A673 (cell line): ENCODE results near the gene CTIF. TPM values are rescaled to one million over a fixed set of nuclear protein-coding genes. Genes with fewer than 3 reads are reported as not detected.

ENCODE experiments used
- BruUV-seq: library from RNA; stranded (reverse); fragments of 400-500 nt; replicated peaks from 2 replicates; lab custom pipeline; 2021; lab: Mats Ljungman, UMichigan
- CTCF ChIA-PET: fragments of 300-600 bp; sonication (Branson Sonifier 250); formaldehyde crosslinking; loops from one replicate; lab custom pipeline; 2022; ENCODE audit warnings: antibody characterized with exemption; lab: Charles Lee
- POLR2A ChIA-PET: fragments of 300-600 bp; sonication (Branson Sonifier 250); formaldehyde crosslinking; loops from one replicate; lab custom pipeline; 2022; ENCODE audit warnings: antibody characterized with exemption; ENCODE audit not compliant: low non-redundant PET; lab: Charles Lee
- DNase-seq: peaks from one replicate; pipeline ENCODE4 v3.0.0-alpha.2; 2015; ENCODE audit warnings: low spot score
- H3K27ac ChIP-seq: fragments of 200-600 bp; sonication (generic); 2 replicates; pipeline ENCODE4 v1.5.1; 2016; ENCODE audit warnings: mixed run types, low read depth, mild to moderate bottlenecking, mixed read lengths, antibody characterized with exemption, low read length; ENCODE audit not compliant: poor library complexity, severe bottlenecking
- H3K27me3 ChIP-seq: fragments of 200-600 bp; sonication (generic); replicated peaks from 2 replicates; pipeline ENCODE4 v1.6.1; 2017; ENCODE audit warnings: mixed run types, low read depth, mild to moderate bottlenecking, mixed read lengths, antibody characterized with exemption, low read length; ENCODE audit not compliant: insufficient read depth, poor library complexity
- H3K36me3 ChIP-seq: fragments of 200-600 bp; sonication (generic); 2 replicates; pipeline ENCODE4 v1.6.1; 2016; ENCODE audit warnings: mixed run types, mild to moderate bottlenecking, mixed read lengths, antibody characterized with exemption, low read length; ENCODE audit not compliant: insufficient read depth, poor library complexity, severe bottlenecking
- H3K4me1 ChIP-seq: fragments of 200-600 bp; sonication (generic); 2 replicates; pipeline ENCODE4 v1.6.1; 2017; ENCODE audit warnings: mixed run types, mild to moderate bottlenecking, mixed read lengths, antibody characterized with exemption, low read length; ENCODE audit not compliant: insufficient read depth, poor library complexity, severe bottlenecking
- H3K4me3 ChIP-seq: fragments of 200-600 bp; sonication (generic); 2 replicates; pipeline ENCODE4 v1.5.1; 2016; ENCODE audit warnings: low read depth, mixed run types, mild to moderate bottlenecking, mixed read lengths, low read length; ENCODE audit not compliant: poor library complexity, severe bottlenecking
- H3K9me3 ChIP-seq: fragments of 200-600 bp; sonication (generic); 2 replicates; pipeline ENCODE4 v1.6.1; 2016; ENCODE audit warnings: mixed run types, low read depth, mild to moderate bottlenecking, mixed read lengths, antibody characterized with exemption, low read length; ENCODE audit not compliant: poor library complexity, severe bottlenecking
- CTCF ChIP-seq: fragments of 300-800, 200-600 bp; sonication (generic); conservative IDR thresholded peaks from 2 replicates; pipeline ENCODE4 v1.5.1; 2017; ENCODE audit warnings: low read depth, mild to moderate bottlenecking, antibody characterized with exemption, low read length, moderate library complexity, mixed read lengths
- EZH2 ChIP-seq: fragments of 200-600 bp; sonication (generic); IDR thresholded peaks from 2 replicates; pipeline ENCODE4 v1.6.1; 2017; ENCODE audit warnings: borderline replicate concordance, low read depth, mild to moderate bottlenecking, mixed read lengths, antibody characterized with exemption, low read length; ENCODE audit not compliant: poor library complexity, severe bottlenecking
- intact Hi-C: fragments of 100-400 bp; cut with micrococcal nuclease; formaldehyde crosslinking; loops from one replicate; pipeline ENCODE4 v1.10.0; 2022; ENCODE audit not compliant: unreplicated experiment
- total RNA-seq: library from RNA; stranded (reverse); gene quantifications from 2 replicates; pipeline ENCODE4 v1.2.3, GENCODE V29; 2021

CTIF gene
- total RNA-seq, 1 experiment from 2014 or later, result 23.5 TPM

- Histone ChIP-seq H3K4me1 (peaks cover under 1% of the 10 kb centered on the region), H3K27ac (no peak overlapping the region), H3K9me3 (no peaks in the 10 kb centered on the region), H3K27me3 (no peaks in the 10 kb centered on the region), H3K4me3 (no peak overlapping the region), H3K36me3 (no peaks in the 10 kb centered on the region)
- ChIA-PET CTCF (no interaction called here), POLR2A (no interaction called here)
- intact Hi-C loops, result no loop called here
- DNase-seq, result no peak
- TF ChIP-seq EZH2 (no peak), CTCF (no peak)
- BruUV-seq, result no TSS peak
Observed at GRCh38 chr18:48570313-48570712, 31.5 kb downstream of the CTIF start.

- H3K4me1 ChIP-seq, result no peaks in the 10 kb centered on the region
- BruUV-seq, result no TSS peak
- ChIA-PET POLR2A (no interaction called here), CTCF (no interaction called here)
- no peaks in the 10 kb centered on the region for H3K27me3 ChIP-seq
- no peak overlapping the region for H3K27ac ChIP-seq
- H3K36me3 ChIP-seq, result no peaks in the 10 kb centered on the region
- DNase-seq, result no peak
- no peaks in the 10 kb centered on the region for H3K9me3 ChIP-seq
- TF ChIP-seq CTCF (no peak), EZH2 (no peak)
- intact Hi-C loops, result no loop called here
- H3K4me3 ChIP-seq, result no peak overlapping the region
Observed at GRCh38 chr18:48571639-48572384, 33.0 kb downstream of the CTIF start.

- no peak for TF ChIP-seq EZH2
- intact Hi-C loops, result no loop called here
- no peak overlapping the region for H3K4me3 ChIP-seq
- H3K4me1 ChIP-seq, result no peaks in the 10 kb centered on the region
- POLR2A ChIA-PET, result no interaction called here
- no peaks in the 10 kb centered on the region for H3K9me3 ChIP-seq
- no peaks in the 10 kb centered on the region for H3K36me3 ChIP-seq
- CTCF ChIA-PET, result no interaction called here
- BruUV-seq, result no TSS peak
- no peaks in the 10 kb centered on the region for H3K27me3 ChIP-seq
- no peak for DNase-seq
- no peak overlapping the region for H3K27ac ChIP-seq
Observed at GRCh38 chr18:48572402-48573126, 33.7 kb downstream of the CTIF start.
